ENCODE measurements around the gene VASN.

GRCh38 chr16:4378161-4378666 is 6.6 kb downstream of the VASN start:
- TF ChIP-seq CTCF (conservative IDR thresholded peaks at IDR 0.05), result no peak
- TF ChIP-seq EZH2 (IDR thresholded peaks at IDR 0.05; ENCODE audit: low read depth), result no peak
